Parathyroid adenoma (tissue), 2 donors: ENCODE measurements around the gene LAMP5.

ENCODE experiments used
- H2AFZ ChIP-seq: fragments of 300-600 bp; sonication (generic); one replicate; pipeline ENCODE4 v1.7.0; 2017; ENCODE audit warnings: antibody characterized with exemption, mild to moderate bottlenecking
- H3K27ac ChIP-seq: fragments of 300-600 bp; sonication (generic); one replicate; pipeline ENCODE4 v1.7.0; 2017
- H3K27me3 ChIP-seq: fragments of 300-600 bp; sonication (generic); one replicate; pipeline ENCODE4 v1.7.0; 2017; ENCODE audit warnings: low read length; ENCODE audit not compliant: control insufficient read depth, insufficient read depth
- H3K36me3 ChIP-seq: fragments of 300-600 bp; sonication (generic); one replicate; pipeline ENCODE4 v1.7.0; 2017; ENCODE audit warnings: low read length; ENCODE audit not compliant: control insufficient read depth, insufficient read depth
- H3K4me1 ChIP-seq: fragments of 300-600 bp; sonication (generic); one replicate; pipeline ENCODE4 v1.7.0; 2017; ENCODE audit warnings: control low read depth
- H3K4me2 ChIP-seq: fragments of 300-600 bp; sonication (generic); one replicate; pipeline ENCODE4 v1.7.0; 2017; ENCODE audit warnings: low read length
- H3K4me3 ChIP-seq: fragments of 300-600 bp; sonication (generic); one replicate; pipeline ENCODE4 v1.7.0; 2017; ENCODE audit warnings: low read depth, low read length
- H3K79me2 ChIP-seq: fragments of 300-600 bp; sonication (generic); one replicate; pipeline ENCODE4 v1.7.0; 2017; ENCODE audit warnings: control low read depth
- H3K9ac ChIP-seq: fragments of 300-600 bp; sonication (generic); one replicate; pipeline ENCODE4 v1.7.0; 2017; ENCODE audit warnings: mild to moderate bottlenecking
- H3K9me3 ChIP-seq: fragments of 300-600 bp; sonication (generic); one replicate; pipeline ENCODE4 v1.7.0; 2017; ENCODE audit warnings: low read length; ENCODE audit not compliant: control insufficient read depth
- TF ChIP-seq, protein P1 (sequence below): fragments of 300-600 bp; sonication (generic); IDR thresholded peaks from one replicate; pipeline ENCODE4 v1.7.0; 2017; ENCODE audit warnings: antibody characterized with exemption, mild to moderate bottlenecking
- donor health status: primary hyperparathyroidism.

LAMP5 gene

DNA sequence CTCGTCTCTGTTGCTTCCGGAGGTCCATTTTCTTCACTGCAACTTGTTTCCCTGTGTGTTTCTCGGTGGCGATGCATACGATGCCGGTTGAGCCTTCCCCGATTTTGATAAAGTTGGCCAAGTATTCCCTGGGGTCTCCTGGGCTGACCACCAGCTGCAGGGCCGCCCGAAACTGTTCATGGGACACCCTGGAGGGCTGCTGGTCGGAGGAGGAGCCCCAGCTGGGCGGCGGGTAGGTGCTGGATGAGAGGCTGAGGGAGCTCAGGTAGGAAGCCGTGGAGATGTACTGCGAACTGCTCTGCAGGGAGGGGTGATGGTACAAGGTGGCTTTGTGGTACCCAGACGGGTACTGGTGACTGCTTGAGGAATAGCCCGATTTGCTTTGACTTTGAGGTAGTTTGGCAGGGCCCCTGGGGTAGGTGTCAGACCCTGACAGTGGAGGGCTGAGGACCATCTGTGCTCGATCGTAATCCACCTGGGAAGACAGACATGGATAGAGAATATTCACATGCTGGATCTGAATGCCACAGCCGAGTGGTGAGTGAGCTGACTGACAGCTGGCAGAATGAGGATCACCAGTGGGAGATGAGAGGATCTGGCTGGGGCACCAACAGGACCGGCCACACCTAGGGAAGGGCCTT, 51.6 kb downstream of the LAMP5 start:
- Histone ChIP-seq H2AFZ (no peak overlapping the region), H3K36me3 (no peaks in the 10 kb centered on the region), H3K4me1 (no peaks in the 10 kb centered on the region), H3K9ac (no peak overlapping the region), H3K4me2 (no peak overlapping the region), H3K27ac (no peak overlapping the region), H3K9me3 (no peaks in the 10 kb centered on the region), H3K79me2 (no peaks in the 10 kb centered on the region), H3K4me3 (no peak overlapping the region), H3K27me3 (no peaks in the 10 kb centered on the region)
- TF ChIP-seq, protein P1, sequence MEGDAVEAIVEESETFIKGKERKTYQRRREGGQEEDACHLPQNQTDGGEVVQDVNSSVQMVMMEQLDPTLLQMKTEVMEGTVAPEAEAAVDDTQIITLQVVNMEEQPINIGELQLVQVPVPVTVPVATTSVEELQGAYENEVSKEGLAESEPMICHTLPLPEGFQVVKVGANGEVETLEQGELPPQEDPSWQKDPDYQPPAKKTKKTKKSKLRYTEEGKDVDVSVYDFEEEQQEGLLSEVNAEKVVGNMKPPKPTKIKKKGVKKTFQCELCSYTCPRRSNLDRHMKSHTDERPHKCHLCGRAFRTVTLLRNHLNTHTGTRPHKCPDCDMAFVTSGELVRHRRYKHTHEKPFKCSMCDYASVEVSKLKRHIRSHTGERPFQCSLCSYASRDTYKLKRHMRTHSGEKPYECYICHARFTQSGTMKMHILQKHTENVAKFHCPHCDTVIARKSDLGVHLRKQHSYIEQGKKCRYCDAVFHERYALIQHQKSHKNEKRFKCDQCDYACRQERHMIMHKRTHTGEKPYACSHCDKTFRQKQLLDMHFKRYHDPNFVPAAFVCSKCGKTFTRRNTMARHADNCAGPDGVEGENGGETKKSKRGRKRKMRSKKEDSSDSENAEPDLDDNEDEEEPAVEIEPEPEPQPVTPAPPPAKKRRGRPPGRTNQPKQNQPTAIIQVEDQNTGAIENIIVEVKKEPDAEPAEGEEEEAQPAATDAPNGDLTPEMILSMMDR = no peak

DNA sequence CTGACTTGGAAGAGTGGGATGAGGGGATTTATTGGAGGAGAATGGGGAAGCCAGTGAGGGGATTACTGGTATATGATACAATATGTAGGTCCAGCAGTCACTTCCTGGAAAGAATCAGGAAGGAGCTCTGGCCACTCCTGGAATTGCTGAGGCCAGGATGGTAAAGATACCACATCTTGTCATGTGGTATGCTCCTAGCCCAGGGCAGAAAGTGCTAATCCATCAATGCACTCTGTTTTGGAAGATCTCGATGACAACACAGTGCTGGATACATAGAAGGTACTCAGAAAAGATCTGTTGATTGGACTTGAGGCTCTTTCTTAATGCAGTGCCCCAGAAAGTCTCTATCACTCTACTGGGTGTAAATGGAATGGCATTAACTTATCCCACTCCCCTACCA, 52.6 kb downstream of the LAMP5 start:
- Histone ChIP-seq H3K36me3 (no peaks in the 10 kb centered on the region), H2AFZ (no peak overlapping the region), H3K4me1 (no peaks in the 10 kb centered on the region), H3K9ac (no peak overlapping the region), H3K9me3 (no peaks in the 10 kb centered on the region), H3K27me3 (no peaks in the 10 kb centered on the region), H3K27ac (no peak overlapping the region), H3K4me2 (no peak overlapping the region), H3K4me3 (no peak overlapping the region), H3K79me2 (no peaks in the 10 kb centered on the region)
- TF ChIP-seq, protein P1 = no peak

DNA sequence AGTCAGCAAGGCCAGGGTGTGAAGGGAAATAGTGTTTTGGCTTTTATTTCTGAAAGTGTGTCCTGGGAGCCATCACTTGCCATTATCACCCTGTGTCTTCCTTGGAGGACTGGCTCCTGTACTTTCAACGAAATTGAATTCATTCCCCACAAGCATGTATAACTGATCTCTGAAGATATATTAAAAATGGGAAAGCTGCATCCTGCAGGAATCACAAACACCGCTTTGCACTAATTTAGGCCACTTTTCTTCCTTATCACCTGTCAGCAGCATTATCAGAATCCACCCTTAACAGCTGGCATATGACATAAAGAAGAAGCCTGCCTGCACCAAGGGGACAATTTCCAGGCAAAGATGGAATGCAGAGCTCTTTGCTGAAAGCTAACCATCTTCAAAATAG, 56.2 kb downstream of the LAMP5 start:
- no peak overlapping the region for H3K9ac ChIP-seq
- H3K27me3 ChIP-seq = no peaks in the 10 kb centered on the region
- H3K4me1 ChIP-seq = no peaks in the 10 kb centered on the region
- H3K79me2 ChIP-seq = no peaks in the 10 kb centered on the region
- no peaks in the 10 kb centered on the region for H3K9me3 ChIP-seq
- H3K4me2 ChIP-seq = no peak overlapping the region
- no peaks in the 10 kb centered on the region for H3K36me3 ChIP-seq
- no peak overlapping the region for H2AFZ ChIP-seq
- H3K27ac ChIP-seq = no peak overlapping the region
- H3K4me3 ChIP-seq = no peak overlapping the region
- TF ChIP-seq, protein P1 = no peak

DNA sequence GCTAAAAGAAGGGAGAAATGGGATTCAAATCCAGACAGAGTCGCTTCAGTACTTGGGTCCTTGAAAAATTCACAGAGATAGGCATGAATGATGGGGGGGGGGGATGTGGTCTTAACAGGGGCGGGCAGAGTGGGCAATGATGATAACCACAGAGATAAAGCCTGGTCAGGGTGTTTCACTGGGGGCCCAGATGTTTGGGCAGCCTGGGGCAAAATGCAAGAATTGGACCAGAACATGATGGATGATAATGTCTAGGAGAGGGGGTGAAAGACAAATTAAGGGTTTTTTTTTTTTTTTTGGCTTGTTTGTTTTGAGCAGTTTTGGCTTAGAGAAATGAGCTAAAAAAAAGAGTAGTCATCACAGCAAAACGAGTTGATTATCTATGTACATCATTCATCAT, 57.4 kb downstream of the LAMP5 start:
- no peak overlapping the region for H2AFZ ChIP-seq
- no peak overlapping the region for H3K9ac ChIP-seq

More for the DNA sequence above, 57.4 kb downstream of the LAMP5 start:
- Histone ChIP-seq H3K4me3 (no peak overlapping the region), H3K36me3 (no peaks in the 10 kb centered on the region), H3K4me2 (no peak overlapping the region), H3K27ac (no peak overlapping the region), H3K9me3 (no peaks in the 10 kb centered on the region), H3K4me1 (no peaks in the 10 kb centered on the region), H3K79me2 (no peaks in the 10 kb centered on the region), H3K27me3 (no peaks in the 10 kb centered on the region)
- TF ChIP-seq, protein P1 = no peak
